K562 (cell line): Measurements from ENCODE around the gene TMIGD2. TPM values are rescaled to one million over a fixed set of nuclear protein-coding genes. Genes with fewer than 3 reads are reported as not detected.

Experiments used
- BDP1 ChIP-seq: IDR thresholded peaks from 3 replicates; pipeline ENCODE4 v1.6.1; 2011; ENCODE audit not compliant: insufficient read length, insufficient read depth
- CEBPG ChIP-seq, 3 experiments: fragments of 200-800 bp in 1 of 3; sonication (Bioruptor generic) in 1 of 3; sonication (generic) in 1 of 3; formaldehyde crosslinking in 1 of 3; IDR thresholded peaks in 2 of 3; conservative IDR thresholded peaks in 1 of 3; 2 replicates each; pipeline versions ENCODE4 v1.6.1 to v1.8.0; 2016 to 2022; ENCODE audit warnings: missing compliant biosample characterization in 2 of 3, missing genetic modification characterization in 2 of 3, mild to moderate bottlenecking in 1 of 3, missing genetic modification reagents in 1 of 3
- EGR1 ChIP-seq: fragments of 450-650 bp; conservative IDR thresholded peaks from 2 replicates; pipeline ENCODE4 v1.6.1; 2017; ENCODE audit warnings: mild to moderate bottlenecking
- ELF4 ChIP-seq: fragments of 450-650 bp; formaldehyde crosslinking; IDR thresholded peaks from 2 replicates; pipeline ENCODE4 v1.4.0; 2022; ENCODE audit warnings: missing genetic modification characterization
- IRF2 ChIP-seq: sonication (generic); formaldehyde crosslinking; IDR thresholded peaks from 2 replicates; pipeline ENCODE4 v1.8.1; 2022; ENCODE audit warnings: mild to moderate bottlenecking, missing genetic modification reagents
- JUNB ChIP-seq: fragments of 450-650 bp; formaldehyde crosslinking; conservative IDR thresholded peaks from 2 replicates; pipeline ENCODE4 v1.4.0; 2020; ENCODE audit warnings: mild to moderate bottlenecking
- JUND ChIP-seq, 2 experiments: IDR thresholded peaks; 2 replicates in 1 of 2; 3 replicates in 1 of 2; pipeline ENCODE4 v1.6.1; 2011; ENCODE audit warnings: borderline replicate concordance in 2 of 2, low read depth in 2 of 2, low read length in 2 of 2, improper control_type of control experiment in 1 of 2, missing biosample characterization in 1 of 2, missing genetic modification characterization in 1 of 2, missing genetic modification reagents in 1 of 2
- KDM5B ChIP-seq: fragments of 200-600 bp; sonication (generic); IDR thresholded peaks from 2 replicates; pipeline ENCODE4 v1.6.1; 2012; ENCODE audit warnings: low read depth, mild to moderate bottlenecking, moderate library complexity, low read length, control low read depth, inconsistent platforms; ENCODE audit not compliant: insufficient replicate concordance
- KLF16 ChIP-seq: IDR thresholded peaks from 2 replicates; pipeline ENCODE4 v1.6.1; 2016; ENCODE audit warnings: antibody characterized with exemption
- POLR2B ChIP-seq: fragments of 450-650 bp; IDR thresholded peaks from 2 replicates; pipeline ENCODE4 v1.6.1; 2018; ENCODE audit warnings: low read depth; ENCODE audit not compliant: partially characterized antibody
- PTRF ChIP-seq: fragments of 450-650 bp; IDR thresholded peaks from 2 replicates; pipeline ENCODE4 v1.6.1; 2016; ENCODE audit warnings: mild to moderate bottlenecking, missing genetic modification characterization, missing compliant biosample characterization
- SPI1 ChIP-seq: IDR thresholded peaks from 2 replicates; pipeline ENCODE4 v1.6.1; 2011; ENCODE audit warnings: low read depth, low read length, control low read depth, borderline replicate concordance
- ZNF133 ChIP-seq: fragments of 250-450 bp; sonication (Bioruptor Pico); IDR thresholded peaks from 2 replicates; pipeline ENCODE4 v1.4.0; 2020; ENCODE audit warnings: mild to moderate bottlenecking
- polyA plus RNA-seq, 8 experiments: library from polyadenylated mRNA; depleted of rRNA in 4 of 8; stranded (reverse) in 5 of 8; unstranded in 3 of 8; fragments of >200 nt; fragmentation: Nextera tagmentation in 2 of 8; fragmentation: Illumina TruSeq in 1 of 8; extraction: Ambion mirVana in 2 of 8; extraction: Trizol in 1 of 8; gene quantifications; 2 replicates each; pipeline versions ENCODE4 v1.2.1 to v1.2.3, GENCODE V29; 2011 to 2014; ENCODE audit warnings: inconsistent platforms in 1 of 8, missing spikeins in 1 of 8
- total RNA-seq, 7 experiments: library from RNA; depleted of rRNA in 6 of 7; stranded (reverse); fragments of >200 nt in 6 of 7; fragmentation: Illumina TruSeq in 2 of 7; extraction: Trizol in 2 of 7; gene quantifications; 2 replicates each; pipeline versions ENCODE4 v1.2.1 to v1.2.3, GENCODE V29; 2011 to 2021; ENCODE audit warnings: low replicate concordance in 1 of 7
- TF ChIP-seq, protein P1 (sequence below): fragments of 250-450 bp; sonication (Bioruptor Pico); IDR thresholded peaks from 2 replicates; pipeline ENCODE4 v1.4.0; 2020; ENCODE audit warnings: mild to moderate bottlenecking, moderate library complexity
- TF ChIP-seq, protein P2 (sequence below), 2 experiments: fragments of 450-650 bp in 1 of 2; sonication (generic) in 1 of 2; formaldehyde crosslinking in 1 of 2; IDR thresholded peaks in 1 of 2; conservative IDR thresholded peaks in 1 of 2; 2 replicates each; pipeline versions ENCODE4 v1.6.1 to v1.8.1; 2016 to 2023; ENCODE audit warnings: mild to moderate bottlenecking in 2 of 2, moderate library complexity in 2 of 2, inconsistent platforms in 1 of 2, missing genetic modification reagents in 1 of 2
- TF ChIP-seq, protein P3 (sequence below): sonication (generic); formaldehyde crosslinking; IDR thresholded peaks from 2 replicates; pipeline ENCODE4 v1.8.0; 2023; ENCODE audit warnings: mild to moderate bottlenecking, missing genetic modification reagents
- TF ChIP-seq, protein P4 (sequence below): sonication (generic); formaldehyde crosslinking; IDR thresholded peaks from 2 replicates; pipeline ENCODE4 v1.8.0; 2022; ENCODE audit warnings: mild to moderate bottlenecking, missing genetic modification reagents

TMIGD2 gene
- total and polyA plus RNA-seq, 9 of the 15 experiments (the other 6 are each of a cell fraction or from before 2014, with no cell fraction given), result not detected

DNA sequence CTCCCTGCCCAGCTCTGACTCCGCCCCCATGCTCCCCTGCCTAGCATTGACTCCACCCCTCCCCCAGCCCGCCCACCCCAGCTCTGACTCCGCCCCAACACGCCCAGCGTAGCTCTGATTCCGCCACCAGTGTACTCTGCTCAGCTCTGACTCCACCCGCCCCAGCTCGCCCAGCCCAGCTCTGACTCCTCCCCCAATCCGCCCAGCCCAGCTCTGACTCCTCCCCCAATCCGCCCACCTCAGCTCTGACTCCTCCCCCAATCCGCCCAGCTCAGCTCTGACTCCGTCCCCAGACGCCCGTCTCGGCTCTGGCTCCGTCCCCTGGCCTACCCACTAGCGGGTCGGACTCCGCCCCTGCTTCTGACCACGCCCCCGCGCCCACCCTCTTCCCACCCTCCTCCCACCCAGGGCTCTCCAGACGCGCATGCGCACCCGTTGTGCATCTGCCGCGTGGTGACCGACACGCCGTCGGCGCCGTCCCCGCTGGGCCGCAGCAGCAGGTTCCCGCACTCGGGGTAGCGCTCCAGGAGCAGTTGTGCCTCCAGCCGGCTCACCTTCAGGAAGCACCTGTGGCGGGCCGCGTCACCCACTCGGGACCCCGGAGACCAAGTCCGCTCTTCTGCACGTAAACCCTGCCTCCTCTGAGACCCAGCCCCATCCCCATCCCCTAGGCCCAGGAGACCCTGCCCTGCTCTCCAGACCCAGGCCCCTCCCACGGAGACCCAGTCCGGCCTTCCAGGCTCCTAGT lies 26.2 kb upstream of the TMIGD2 start (continued):
- TF ChIP-seq, protein P1, sequence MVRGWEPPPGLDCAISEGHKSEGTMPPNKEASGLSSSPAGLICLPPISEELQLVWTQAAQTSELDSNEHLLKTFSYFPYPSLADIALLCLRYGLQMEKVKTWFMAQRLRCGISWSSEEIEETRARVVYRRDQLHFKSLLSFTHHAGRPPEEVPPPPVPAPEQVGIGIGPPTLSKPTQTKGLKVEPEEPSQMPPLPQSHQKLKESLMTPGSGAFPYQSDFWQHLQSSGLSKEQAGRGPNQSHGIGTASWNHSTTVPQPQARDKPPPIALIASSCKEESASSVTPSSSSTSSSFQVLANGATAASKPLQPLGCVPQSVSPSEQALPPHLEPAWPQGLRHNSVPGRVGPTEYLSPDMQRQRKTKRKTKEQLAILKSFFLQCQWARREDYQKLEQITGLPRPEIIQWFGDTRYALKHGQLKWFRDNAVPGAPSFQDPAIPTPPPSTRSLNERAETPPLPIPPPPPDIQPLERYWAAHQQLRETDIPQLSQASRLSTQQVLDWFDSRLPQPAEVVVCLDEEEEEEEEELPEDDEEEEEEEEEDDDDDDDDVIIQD (CRISPR knock-in tag), result 0 out of 2 replicates have a peak, but pooled peaks have one; percentile 35
- TF ChIP-seq JUNB (CRISPR knock-in tag) (0 out of 2 replicates have a peak, but pooled peaks have one; percentile 24), SPI1 (peak; percentile 50; the same call in 1 of the 2 replicates), ELF4 (CRISPR knock-in tag) (0 out of 2 replicates have a peak, but pooled peaks have one; percentile 35), IRF2 (no peak), JUND (IDR thresholded peaks at IDR 0.05; ENCODE audit: borderline replicate concordance, low read depth, low read length) (peak; percentile 17; the same call in 1 of the 2 replicates), JUND (tag; IDR thresholded peaks at IDR 0.05; ENCODE audit: borderline replicate concordance, low read depth, low read length) (no peak), KLF16 (peak; percentile 60), KDM5B (peak; percentile 81), CEBPG (CRISPR knock-in tag; IDR thresholded peaks at IDR 0.05) (no peak), CEBPG (tag; conservative IDR thresholded peaks at IDR 0.05 in 1 of 2, IDR thresholded peaks at IDR 0.05 in 1 of 2) (no peak), PTRF (tag) (no peak), BDP1 (no peak), EGR1 (peak; percentile 87), POLR2B (peak; percentile 77), ZNF133 (CRISPR knock-in tag) (0 out of 2 replicates have a peak, but pooled peaks have one; percentile 38)
- TF ChIP-seq, protein P2, sequence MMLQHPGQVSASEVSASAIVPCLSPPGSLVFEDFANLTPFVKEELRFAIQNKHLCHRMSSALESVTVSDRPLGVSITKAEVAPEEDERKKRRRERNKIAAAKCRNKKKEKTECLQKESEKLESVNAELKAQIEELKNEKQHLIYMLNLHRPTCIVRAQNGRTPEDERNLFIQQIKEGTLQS (IDR thresholded peaks at IDR 0.05), result no peak
- TF ChIP-seq, protein P2 (CRISPR knock-in tag; conservative IDR thresholded peaks at IDR 0.05), result 0 out of 2 replicates have a peak, but pooled peaks have one; percentile 55
- TF ChIP-seq, protein P3, sequence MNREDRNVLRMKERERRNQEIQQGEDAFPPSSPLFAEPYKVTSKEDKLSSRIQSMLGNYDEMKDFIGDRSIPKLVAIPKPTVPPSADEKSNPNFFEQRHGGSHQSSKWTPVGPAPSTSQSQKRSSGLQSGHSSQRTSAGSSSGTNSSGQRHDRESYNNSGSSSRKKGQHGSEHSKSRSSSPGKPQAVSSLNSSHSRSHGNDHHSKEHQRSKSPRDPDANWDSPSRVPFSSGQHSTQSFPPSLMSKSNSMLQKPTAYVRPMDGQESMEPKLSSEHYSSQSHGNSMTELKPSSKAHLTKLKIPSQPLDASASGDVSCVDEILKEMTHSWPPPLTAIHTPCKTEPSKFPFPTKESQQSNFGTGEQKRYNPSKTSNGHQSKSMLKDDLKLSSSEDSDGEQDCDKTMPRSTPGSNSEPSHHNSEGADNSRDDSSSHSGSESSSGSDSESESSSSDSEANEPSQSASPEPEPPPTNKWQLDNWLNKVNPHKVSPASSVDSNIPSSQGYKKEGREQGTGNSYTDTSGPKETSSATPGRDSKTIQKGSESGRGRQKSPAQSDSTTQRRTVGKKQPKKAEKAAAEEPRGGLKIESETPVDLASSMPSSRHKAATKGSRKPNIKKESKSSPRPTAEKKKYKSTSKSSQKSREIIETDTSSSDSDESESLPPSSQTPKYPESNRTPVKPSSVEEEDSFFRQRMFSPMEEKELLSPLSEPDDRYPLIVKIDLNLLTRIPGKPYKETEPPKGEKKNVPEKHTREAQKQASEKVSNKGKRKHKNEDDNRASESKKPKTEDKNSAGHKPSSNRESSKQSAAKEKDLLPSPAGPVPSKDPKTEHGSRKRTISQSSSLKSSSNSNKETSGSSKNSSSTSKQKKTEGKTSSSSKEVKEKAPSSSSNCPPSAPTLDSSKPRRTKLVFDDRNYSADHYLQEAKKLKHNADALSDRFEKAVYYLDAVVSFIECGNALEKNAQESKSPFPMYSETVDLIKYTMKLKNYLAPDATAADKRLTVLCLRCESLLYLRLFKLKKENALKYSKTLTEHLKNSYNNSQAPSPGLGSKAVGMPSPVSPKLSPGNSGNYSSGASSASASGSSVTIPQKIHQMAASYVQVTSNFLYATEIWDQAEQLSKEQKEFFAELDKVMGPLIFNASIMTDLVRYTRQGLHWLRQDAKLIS (CRISPR knock-in tag), result 0 out of 2 replicates have a peak, but pooled peaks have one; percentile 33
- TF ChIP-seq, protein P4, sequence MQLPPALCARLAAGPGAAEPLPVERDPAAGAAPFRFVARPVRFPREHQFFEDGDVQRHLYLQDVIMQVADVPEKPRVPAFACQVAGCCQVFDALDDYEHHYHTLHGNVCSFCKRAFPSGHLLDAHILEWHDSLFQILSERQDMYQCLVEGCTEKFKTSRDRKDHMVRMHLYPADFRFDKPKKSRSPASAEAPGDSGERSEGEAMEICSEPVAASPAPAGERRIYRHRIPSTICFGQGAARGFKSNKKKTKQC, result peak; percentile 52; the same call in 1 of the 2 replicates
